22Rv1 (cell line): ENCODE data around the gene ITPKC.

ENCODE experiments used
- CTCF ChIP-seq: fragments of 450-650 bp; IDR thresholded peaks from 2 replicates; pipeline ENCODE4 v1.5.1; 2017; ENCODE audit warnings: mild to moderate bottlenecking
- ZFX ChIP-seq: fragments of 450-650 bp; IDR thresholded peaks from 2 replicates; pipeline ENCODE4 v1.6.1; 2017; ENCODE audit warnings: antibody characterized with exemption, borderline replicate concordance

- TF ChIP-seq CTCF (no peak), ZFX (no peak)
These were observed 38.3 kb downstream of the ITPKC start for GRCh38 chr19:40755248-40755624.
